ENCODE data around the gene SPG7. TPM values are rescaled to one million over a fixed set of nuclear protein-coding genes. Genes with fewer than 3 reads are reported as not detected.

Gene SPG7
- total RNA-seq, 1 experiment from 2014 or later = 160 TPM

DNA sequence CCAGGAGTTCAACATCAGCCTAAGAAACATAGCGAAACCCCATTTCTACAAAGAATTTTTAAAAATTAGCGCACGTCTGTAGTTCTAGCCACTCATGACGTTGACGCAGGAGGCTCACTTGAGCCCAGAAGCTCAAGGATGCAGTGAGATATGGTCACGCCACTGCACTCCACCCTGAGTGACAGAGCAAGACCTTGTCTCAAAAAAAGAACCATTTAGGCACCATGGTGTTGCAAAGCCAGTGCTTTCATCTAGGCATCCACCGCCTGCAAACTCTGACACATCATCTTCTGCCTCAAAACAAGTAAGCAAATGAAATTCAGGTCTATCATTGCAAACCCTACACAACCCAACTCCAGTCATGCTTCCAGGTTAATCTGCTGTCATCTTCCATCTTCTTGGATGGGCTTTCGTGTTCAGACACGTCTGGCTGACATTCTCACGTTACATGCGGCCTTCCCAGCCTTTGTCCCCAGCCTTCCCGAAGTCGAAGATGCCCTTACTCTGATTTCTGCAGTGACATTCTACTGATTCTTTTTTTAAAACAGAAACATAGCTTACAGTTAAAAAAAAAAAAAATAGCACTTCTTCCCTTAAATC lies 26.7 kb upstream of the SPG7 start:
- H3K4me2 ChIP-seq = no peak overlapping the region

GRCh38 chr16:89482150-89482816 lies 25.9 kb upstream of the SPG7 start:
- BruUV-seq (replicated peaks) = no TSS peak
- Histone ChIP-seq H3K79me2 (ENCODE audit: low read depth) (peaks cover 100% of the 10 kb centered on the region), H3K9me2 (ENCODE audit: insufficient read depth) (no peaks in the 10 kb centered on the region), H4K20me1 (ENCODE audit: insufficient read depth) (peaks cover 100% of the 10 kb centered on the region), H3K4me3 (no peak overlapping the region), H3K36me3 (ENCODE audit: low read depth) (peaks cover 13% of the 10 kb centered on the region), H2AFZ (no peak overlapping the region), H3K27ac (no peak overlapping the region), H3K27me3 (ENCODE audit: insufficient read depth, low read depth) (no peaks in the 10 kb centered on the region), H3K4me2 (no peak overlapping the region), H3F3A (ENCODE audit: insufficient read depth, low read depth) (peaks cover 56% of the 10 kb centered on the region; the same call in 1 of the 2 replicates), H3K4me1 (replicated peaks; ENCODE audit: insufficient read depth) (peaks cover 67% of the 10 kb centered on the region), H3K9me3 (ENCODE audit: insufficient read depth, low read depth) (no peaks in the 10 kb centered on the region)
- intact Hi-C loops (cut with micrococcal nuclease; ENCODE audit: unreplicated experiment) = no loop called here
- POLR2A ChIA-PET (ENCODE audit: unreplicated experiment) = no interaction called here
- no peak for DNase-seq
- CTCF ChIA-PET = no interaction called here
- TF ChIP-seq CTCF (conservative IDR thresholded peaks at IDR 0.05) (no peak), EZH2 (IDR thresholded peaks at IDR 0.05; ENCODE audit: low read depth) (no peak)

More for the DNA sequence above, 26.7 kb upstream of the SPG7 start:
- no peak overlapping the region for H3K4me3 ChIP-seq
- TF ChIP-seq CTCF (conservative IDR thresholded peaks at IDR 0.05) = no peak
- peaks cover 8% of the 10 kb centered on the region; the same call in 1 of the 2 replicates for H3K36me3 ChIP-seq (ENCODE audit: low read depth)
- CTCF ChIA-PET = no interaction called here
- peaks cover 65% of the 10 kb centered on the region for H3F3A ChIP-seq (ENCODE audit: insufficient read depth, low read depth)
- no peak for DNase-seq
- BruUV-seq (replicated peaks) = no TSS peak
- H3K79me2 ChIP-seq (ENCODE audit: low read depth) = peaks cover 100% of the 10 kb centered on the region
- POLR2A ChIA-PET (ENCODE audit: unreplicated experiment) = no interaction called here
- H4K20me1 ChIP-seq (ENCODE audit: insufficient read depth) = peaks cover 100% of the 10 kb centered on the region
- no peaks in the 10 kb centered on the region for H3K27me3 ChIP-seq (ENCODE audit: insufficient read depth, low read depth)
- H3K27ac ChIP-seq = no peak overlapping the region
- intact Hi-C loops (cut with micrococcal nuclease; ENCODE audit: unreplicated experiment) = no loop called here
- H3K9me2 ChIP-seq (ENCODE audit: insufficient read depth) = no peaks in the 10 kb centered on the region
- no peaks in the 10 kb centered on the region for H3K9me3 ChIP-seq (ENCODE audit: insufficient read depth, low read depth)
- peaks cover 76% of the 10 kb centered on the region for H3K4me1 ChIP-seq (replicated peaks; ENCODE audit: insufficient read depth)
- no peak overlapping the region for H2AFZ ChIP-seq

GRCh38 chr16:89482817-89483205 lies 25.4 kb upstream of the SPG7 start:
- peaks cover 100% of the 10 kb centered on the region for H4K20me1 ChIP-seq (ENCODE audit: insufficient read depth)
- H2AFZ ChIP-seq = no peak overlapping the region
- intact Hi-C loops (cut with micrococcal nuclease; ENCODE audit: unreplicated experiment) = no loop called here
- no peak overlapping the region for H3K4me2 ChIP-seq
- ChIA-PET POLR2A (ENCODE audit: unreplicated experiment) (no interaction called here), CTCF (no interaction called here)
- peaks cover 51% of the 10 kb centered on the region; the same call in 1 of the 2 replicates for H3F3A ChIP-seq (ENCODE audit: insufficient read depth, low read depth)
- peaks cover 100% of the 10 kb centered on the region for H3K79me2 ChIP-seq (ENCODE audit: low read depth)
- peaks cover 15% of the 10 kb centered on the region for H3K36me3 ChIP-seq (ENCODE audit: low read depth)
- no peak overlapping the region for H3K27ac ChIP-seq
- TF ChIP-seq EZH2 (IDR thresholded peaks at IDR 0.05; ENCODE audit: low read depth) (no peak), CTCF (conservative IDR thresholded peaks at IDR 0.05) (no peak)
- no peak for DNase-seq
- no peaks in the 10 kb centered on the region for H3K9me3 ChIP-seq (ENCODE audit: insufficient read depth, low read depth)
- no peaks in the 10 kb centered on the region for H3K9me2 ChIP-seq (ENCODE audit: insufficient read depth)
- H3K4me1 ChIP-seq (replicated peaks; ENCODE audit: insufficient read depth) = peaks cover 64% of the 10 kb centered on the region
- H3K27me3 ChIP-seq (ENCODE audit: insufficient read depth, low read depth) = no peaks in the 10 kb centered on the region
- no peak overlapping the region for H3K4me3 ChIP-seq
- no TSS peak for BruUV-seq (replicated peaks)

All from PC-9 (cell line).